Hepatocyte (in vitro differentiated cells): ENCODE results near the gene NACA2.

Source experiments
- EZH2 ChIP-seq: fragments of 200-600 bp; sonication (generic); IDR thresholded peaks from 2 replicates; pipeline ENCODE4 v1.6.1; 2016; ENCODE audit warnings: antibody characterized with exemption, mild to moderate bottlenecking, borderline replicate concordance
- EZH2phosphoT487 ChIP-seq: fragments of 200-600 bp; sonication (generic); IDR thresholded peaks from one replicate; pipeline ENCODE4 v1.6.1; 2018; ENCODE audit warnings: antibody characterized with exemption, mild to moderate bottlenecking, low read depth, moderate library complexity; ENCODE audit not compliant: unreplicated experiment, severe bottlenecking
- TF ChIP-seq, protein P1 (sequence below): fragments of 200-600 bp; sonication (generic); IDR thresholded peaks from 2 replicates; pipeline ENCODE4 v1.5.1; 2016; ENCODE audit warnings: antibody characterized with exemption, mild to moderate bottlenecking; ENCODE audit not compliant: poor library complexity

DNA sequence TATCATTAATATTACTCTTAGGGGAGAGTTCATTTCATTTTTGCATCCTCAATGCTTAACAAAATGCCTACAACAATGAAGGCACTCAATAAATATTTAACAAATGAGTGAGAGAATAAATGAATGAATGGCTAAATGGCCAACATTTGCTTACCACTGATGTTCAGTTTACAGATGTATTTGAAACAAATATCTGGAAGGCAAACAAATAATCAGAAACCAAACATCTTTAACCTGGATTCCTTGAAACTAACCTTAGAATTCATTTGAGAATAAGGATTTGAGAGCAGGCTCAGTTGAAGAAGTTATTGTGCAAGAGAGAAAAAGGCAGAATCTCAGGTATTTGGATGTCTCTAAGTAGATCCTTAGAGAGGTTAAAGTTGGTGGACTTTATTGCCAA lies 8.4 kb downstream of the NACA2 start:
- TF ChIP-seq, protein P1, sequence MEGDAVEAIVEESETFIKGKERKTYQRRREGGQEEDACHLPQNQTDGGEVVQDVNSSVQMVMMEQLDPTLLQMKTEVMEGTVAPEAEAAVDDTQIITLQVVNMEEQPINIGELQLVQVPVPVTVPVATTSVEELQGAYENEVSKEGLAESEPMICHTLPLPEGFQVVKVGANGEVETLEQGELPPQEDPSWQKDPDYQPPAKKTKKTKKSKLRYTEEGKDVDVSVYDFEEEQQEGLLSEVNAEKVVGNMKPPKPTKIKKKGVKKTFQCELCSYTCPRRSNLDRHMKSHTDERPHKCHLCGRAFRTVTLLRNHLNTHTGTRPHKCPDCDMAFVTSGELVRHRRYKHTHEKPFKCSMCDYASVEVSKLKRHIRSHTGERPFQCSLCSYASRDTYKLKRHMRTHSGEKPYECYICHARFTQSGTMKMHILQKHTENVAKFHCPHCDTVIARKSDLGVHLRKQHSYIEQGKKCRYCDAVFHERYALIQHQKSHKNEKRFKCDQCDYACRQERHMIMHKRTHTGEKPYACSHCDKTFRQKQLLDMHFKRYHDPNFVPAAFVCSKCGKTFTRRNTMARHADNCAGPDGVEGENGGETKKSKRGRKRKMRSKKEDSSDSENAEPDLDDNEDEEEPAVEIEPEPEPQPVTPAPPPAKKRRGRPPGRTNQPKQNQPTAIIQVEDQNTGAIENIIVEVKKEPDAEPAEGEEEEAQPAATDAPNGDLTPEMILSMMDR: no peak
- TF ChIP-seq EZH2phosphoT487 (no peak), EZH2 (no peak)
